GM20000 (cell line): ENCODE results near the gene BTBD19.
A peak's percentile ranks its signal among the peaks of the same experiment; 100 is the strongest.
"Not testable (repeated sequence)": the region's sequence is repeated elsewhere in the genome, so short reads cannot be mapped to it uniquely, and the experiment has no call there.

Source experiments
- DNase-seq: peaks from one replicate; pipeline ENCODE4 v3.0.0; 2012; ENCODE audit warnings: low spot score
- TF ChIP-seq, protein P1 (sequence below): IDR thresholded peaks from 2 replicates; pipeline ENCODE4 v1.5.1; 2012; ENCODE audit warnings: mild to moderate bottlenecking, control low read depth; ENCODE audit errors: extremely low read depth, missing control alignments

Gene BTBD19

DNA sequence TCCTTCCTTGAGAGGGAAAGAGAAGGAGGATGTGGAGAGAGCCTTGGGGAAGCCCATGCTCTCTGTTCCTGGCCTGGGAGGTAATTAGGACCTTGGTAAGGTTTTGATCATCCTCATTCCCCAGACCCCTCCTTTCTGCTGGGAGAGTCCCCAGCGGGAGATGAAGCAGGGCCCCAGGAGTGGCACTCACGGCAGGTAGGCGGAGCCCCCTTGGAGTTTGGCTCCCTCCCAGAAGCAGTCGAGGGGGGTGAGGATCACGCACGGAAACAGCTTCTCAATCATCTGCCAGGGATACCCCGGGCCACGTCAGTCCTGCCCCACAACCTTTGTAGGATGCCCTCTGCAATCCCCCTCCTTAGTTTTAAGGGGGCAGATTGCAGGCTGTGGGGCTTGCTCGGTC lies 23.2 kb downstream of the BTBD19 start:
- TF ChIP-seq, protein P1, sequence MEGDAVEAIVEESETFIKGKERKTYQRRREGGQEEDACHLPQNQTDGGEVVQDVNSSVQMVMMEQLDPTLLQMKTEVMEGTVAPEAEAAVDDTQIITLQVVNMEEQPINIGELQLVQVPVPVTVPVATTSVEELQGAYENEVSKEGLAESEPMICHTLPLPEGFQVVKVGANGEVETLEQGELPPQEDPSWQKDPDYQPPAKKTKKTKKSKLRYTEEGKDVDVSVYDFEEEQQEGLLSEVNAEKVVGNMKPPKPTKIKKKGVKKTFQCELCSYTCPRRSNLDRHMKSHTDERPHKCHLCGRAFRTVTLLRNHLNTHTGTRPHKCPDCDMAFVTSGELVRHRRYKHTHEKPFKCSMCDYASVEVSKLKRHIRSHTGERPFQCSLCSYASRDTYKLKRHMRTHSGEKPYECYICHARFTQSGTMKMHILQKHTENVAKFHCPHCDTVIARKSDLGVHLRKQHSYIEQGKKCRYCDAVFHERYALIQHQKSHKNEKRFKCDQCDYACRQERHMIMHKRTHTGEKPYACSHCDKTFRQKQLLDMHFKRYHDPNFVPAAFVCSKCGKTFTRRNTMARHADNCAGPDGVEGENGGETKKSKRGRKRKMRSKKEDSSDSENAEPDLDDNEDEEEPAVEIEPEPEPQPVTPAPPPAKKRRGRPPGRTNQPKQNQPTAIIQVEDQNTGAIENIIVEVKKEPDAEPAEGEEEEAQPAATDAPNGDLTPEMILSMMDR: no peak
- no peak for DNase-seq

DNA sequence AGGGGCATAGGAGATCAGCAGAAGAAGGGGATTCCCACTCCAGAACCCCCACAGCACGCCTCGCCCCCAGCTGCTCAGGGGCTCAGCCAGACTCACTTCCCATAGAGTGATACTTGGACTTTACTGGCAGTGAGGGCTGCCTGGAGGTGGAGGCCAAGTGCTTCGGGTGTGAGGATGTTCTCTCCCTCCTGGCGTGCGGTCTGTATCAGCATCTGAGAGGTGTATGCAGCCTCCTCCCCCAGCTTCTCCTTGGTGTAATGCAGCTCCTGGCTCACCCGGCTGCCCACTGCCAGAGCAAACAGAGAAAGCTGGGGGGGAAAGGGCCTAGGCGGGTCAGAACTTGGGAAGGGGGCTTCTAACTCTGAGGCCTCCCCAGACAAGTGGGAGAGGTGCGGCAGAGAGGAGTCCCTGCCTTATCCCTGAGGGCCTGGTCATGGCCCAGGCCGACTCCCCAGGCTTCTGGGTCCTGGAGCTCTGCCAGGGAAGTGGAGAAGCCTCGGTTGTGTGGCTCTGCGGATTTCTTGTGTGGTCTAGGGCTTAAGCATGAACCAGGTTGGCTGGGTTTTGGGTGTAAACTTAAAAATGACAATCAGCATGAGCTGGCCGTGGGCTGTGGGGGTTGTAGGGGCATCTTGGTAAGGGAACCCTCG lies 23.9 kb downstream of the BTBD19 start:
- DNase-seq: no peak
- TF ChIP-seq, protein P1: no peak

DNA sequence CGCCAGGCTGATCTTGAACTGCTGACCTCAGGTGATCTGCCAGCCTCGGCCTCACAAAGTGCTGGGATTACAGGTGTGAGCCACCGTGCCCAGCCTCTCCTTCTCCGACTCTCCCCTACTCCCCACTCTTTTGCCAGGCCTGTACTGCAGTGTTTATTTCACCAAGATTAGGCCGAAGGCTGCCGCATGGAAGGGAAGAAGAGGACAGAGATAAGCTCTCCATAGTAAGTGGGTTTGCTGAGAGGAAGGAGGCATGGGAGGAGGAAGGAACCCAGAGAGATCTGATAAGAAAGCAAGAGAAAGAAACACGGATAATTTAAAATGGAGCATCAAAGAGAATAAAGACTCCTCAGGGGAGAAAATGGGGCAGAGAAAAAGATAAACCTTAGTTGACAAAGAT lies 26.0 kb downstream of the BTBD19 start:
- no peak for DNase-seq
- TF ChIP-seq, protein P1: no peak

DNA sequence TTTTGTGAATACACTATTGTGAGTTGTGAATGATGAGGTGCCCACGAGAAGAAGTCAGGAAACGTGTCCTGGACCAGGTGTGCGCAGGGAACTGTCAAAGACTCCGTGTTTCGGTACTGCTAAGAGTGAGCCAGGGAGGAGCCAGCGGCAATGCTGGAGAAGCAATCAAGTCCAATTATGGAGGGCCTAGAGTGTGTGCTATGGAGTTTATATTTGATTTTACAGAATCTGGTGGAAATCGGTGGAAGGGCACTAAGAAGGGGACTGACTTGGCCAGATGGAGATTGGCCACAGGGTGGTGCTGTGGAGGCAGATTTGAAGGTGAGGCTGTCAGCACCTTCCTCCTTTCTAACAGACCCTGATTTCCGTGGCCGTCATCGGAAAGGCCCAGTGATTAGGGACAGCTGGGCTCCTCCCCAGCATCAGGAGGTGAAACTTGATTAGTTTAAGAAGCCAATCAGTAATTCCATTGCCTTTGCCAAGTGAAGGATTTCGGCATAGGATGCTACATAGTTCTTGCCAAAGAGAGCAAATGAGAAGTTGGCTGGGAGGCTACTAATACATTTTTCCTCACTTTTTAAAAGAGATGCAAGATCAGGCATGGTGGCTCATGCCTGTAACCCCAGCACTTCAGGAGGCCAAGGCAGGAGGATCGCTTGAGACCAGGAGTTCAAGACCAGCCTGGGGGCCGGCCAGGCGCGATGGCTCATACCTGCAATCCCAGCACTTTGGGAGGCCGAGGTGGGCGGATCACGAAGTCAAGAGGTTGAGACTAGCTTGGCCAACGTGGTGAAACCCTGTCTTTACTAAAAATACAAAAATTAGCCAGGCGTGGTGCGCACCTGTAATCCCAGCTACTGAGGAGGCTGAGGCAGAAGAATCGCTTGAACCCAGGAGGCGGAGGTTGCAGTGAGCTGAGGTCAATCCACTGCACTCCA lies 27.7 kb downstream of the BTBD19 start:
- peak; percentile 89 for DNase-seq
- TF ChIP-seq, protein P1: peak; percentile 86

DNA sequence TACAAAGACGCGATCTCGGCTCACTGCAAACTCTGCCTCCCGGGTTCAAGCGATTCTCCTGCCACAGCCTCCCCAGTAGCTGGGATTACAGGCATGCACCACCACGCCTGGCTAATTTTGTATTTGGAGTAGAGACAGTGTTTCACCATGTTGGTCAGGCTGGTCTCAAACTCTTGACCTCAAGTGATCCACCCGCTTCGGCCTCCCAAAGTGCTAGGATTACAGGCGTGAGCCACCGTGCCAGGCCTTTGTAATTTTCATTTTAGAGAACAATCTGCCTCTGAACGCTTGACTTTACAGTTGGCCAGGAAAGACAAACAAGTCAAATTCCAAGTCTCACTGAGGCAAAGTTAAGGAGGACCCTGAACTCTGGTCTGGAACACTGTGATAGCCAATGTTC lies 30.0 kb downstream of the BTBD19 start:
- DNase-seq: not testable (repeated sequence)

DNA sequence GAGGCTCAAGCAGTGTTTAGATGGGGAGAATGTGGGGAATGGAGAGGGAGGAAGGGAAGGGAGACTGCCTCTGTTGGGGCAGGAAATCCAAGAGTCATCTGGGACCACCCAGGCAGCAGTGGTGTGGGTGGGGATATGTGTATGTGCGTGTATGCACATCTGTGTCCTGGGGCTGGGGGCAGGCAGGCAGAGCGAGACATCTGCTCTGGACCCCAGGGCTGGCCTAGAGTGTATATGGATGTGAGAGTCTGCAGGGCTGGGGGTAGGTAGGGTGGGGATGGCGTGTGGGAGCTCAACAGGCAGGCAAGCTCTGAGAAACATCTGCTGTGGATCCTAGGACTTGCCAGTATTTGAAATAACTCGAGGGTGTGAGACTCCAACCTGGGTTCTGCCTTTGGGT lies 31.3 kb downstream of the BTBD19 start:
- TF ChIP-seq, protein P1: no peak
- DNase-seq: no peak

DNA sequence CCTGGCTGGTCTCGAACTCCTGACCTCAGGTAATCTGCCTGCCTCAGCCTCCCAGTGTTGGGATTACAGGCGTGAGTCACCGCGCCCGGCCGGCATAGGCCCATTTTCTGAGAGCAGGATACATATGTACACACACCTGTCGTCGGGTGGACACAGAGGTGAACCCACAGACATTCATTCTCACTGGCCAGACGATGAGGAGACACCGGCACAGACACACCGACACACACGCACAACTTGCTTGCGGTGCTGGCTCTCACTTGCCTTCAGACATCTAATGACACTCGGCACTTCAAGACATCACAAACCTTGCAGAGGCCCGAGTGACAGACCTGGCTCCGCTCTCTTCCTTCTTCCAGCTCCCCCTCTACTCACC lies 34.2 kb downstream of the BTBD19 start:
- TF ChIP-seq, protein P1: no peak
- no peak for DNase-seq
